Central memory CD8-positive, alpha-beta T cell (primary cell): ENCODE results near the gene NCAM1.
"Not testable (repeated sequence)": the region's sequence is repeated elsewhere in the genome, so short reads cannot be mapped to it uniquely, and the experiment has no call there.

ENCODE experiments used
- ATAC-seq: fragments of 150-1000 bp; cut with Tn5 transposase; replicated peaks from 2 replicates; pipeline ENCODE4 v1.10.0; 2022; ENCODE audit warnings: mild to moderate bottlenecking, moderate FRiP score, moderate number of reproducible peaks; ENCODE audit not compliant: poor library complexity, severe bottlenecking; ENCODE audit errors: extremely low read depth
- DNase-seq, 2 donors: peaks; one replicate each; pipeline ENCODE4 v3.0.0; 2021; ENCODE audit warnings: low spot score in 2 of 2
- H3K27ac Mint-ChIP-seq: one replicate; pipeline ENCODE4 v1.8.0; 2022; ENCODE audit warnings: low read depth, mild to moderate bottlenecking, moderate library complexity, mixed read lengths
- H3K27me3 Mint-ChIP-seq: one replicate; pipeline ENCODE4 v1.8.0; 2022; ENCODE audit warnings: mixed read lengths
- H3K36me3 Mint-ChIP-seq: one replicate; pipeline ENCODE4 v1.8.0; 2022; ENCODE audit warnings: mild to moderate bottlenecking, moderate library complexity, mixed read lengths; ENCODE audit not compliant: insufficient read depth
- H3K4me1 Mint-ChIP-seq: one replicate; pipeline ENCODE4 v1.8.0; 2022; ENCODE audit warnings: mixed read lengths
- H3K4me3 Mint-ChIP-seq: one replicate; pipeline ENCODE4 v1.8.0; 2022; ENCODE audit warnings: mild to moderate bottlenecking, moderate library complexity, mixed read lengths
- H3K9me3 Mint-ChIP-seq: one replicate; pipeline ENCODE4 v1.8.0; 2022; ENCODE audit warnings: mixed read lengths

NCAM1 gene

DNA sequence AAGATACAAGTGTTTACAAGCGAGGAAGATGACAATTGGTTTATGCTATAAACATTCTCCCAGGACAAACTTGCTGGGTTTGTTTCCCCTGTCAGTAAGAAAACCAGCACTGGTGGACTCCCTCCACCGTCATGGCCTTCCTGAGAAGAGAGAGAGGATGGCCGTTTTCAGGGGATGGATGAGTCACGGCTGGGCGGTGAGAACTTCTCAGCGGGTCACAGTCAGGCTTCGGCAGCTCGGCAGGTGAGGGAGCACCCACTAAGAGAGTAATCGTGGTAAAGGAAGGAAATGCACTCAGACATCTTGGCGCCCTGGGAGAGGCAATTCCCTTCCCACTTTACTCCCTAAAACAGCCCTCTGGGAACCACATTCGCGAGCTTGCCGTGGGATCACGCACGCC lies 83.9 kb downstream of the NCAM1 start:
- H3K9me3 Mint-ChIP-seq = peaks cover 13% of the 10 kb centered on the region
- DNase-seq = no peak
- no peak overlapping the region for H3K4me3 Mint-ChIP-seq
- H3K27ac Mint-ChIP-seq = no peak overlapping the region
- H3K36me3 Mint-ChIP-seq = no peaks in the 10 kb centered on the region
- ATAC-seq = no peak
- H3K4me1 Mint-ChIP-seq = no peaks in the 10 kb centered on the region
- peaks cover 18% of the 10 kb centered on the region for H3K27me3 Mint-ChIP-seq

DNA sequence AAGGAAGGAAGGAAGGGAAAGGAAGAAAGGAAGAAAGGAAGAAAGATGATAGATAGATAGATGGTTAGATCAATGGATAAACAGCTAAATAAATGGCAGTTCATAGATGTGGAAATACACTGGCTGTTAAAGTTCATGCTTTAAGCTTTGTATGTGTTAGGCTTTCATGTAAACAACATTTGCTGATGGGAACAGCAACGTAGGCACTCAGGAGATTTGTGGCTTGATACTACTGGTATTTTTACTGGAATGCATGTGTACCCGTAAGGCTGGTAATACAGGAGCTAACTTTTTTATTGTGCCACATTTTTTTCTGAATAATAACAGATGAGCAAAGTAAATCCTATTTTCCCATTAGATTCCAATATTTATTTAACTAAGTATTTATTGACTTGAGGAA lies 85.6 kb downstream of the NCAM1 start:
- DNase-seq (no peak), ATAC-seq (no peak)
- Mint-ChIP-seq H3K9me3 (peaks cover 13% of the 10 kb centered on the region), H3K36me3 (no peaks in the 10 kb centered on the region), H3K27ac (no peak overlapping the region), H3K4me1 (no peaks in the 10 kb centered on the region), H3K4me3 (no peak overlapping the region), H3K27me3 (peaks cover 13% of the 10 kb centered on the region)

DNA sequence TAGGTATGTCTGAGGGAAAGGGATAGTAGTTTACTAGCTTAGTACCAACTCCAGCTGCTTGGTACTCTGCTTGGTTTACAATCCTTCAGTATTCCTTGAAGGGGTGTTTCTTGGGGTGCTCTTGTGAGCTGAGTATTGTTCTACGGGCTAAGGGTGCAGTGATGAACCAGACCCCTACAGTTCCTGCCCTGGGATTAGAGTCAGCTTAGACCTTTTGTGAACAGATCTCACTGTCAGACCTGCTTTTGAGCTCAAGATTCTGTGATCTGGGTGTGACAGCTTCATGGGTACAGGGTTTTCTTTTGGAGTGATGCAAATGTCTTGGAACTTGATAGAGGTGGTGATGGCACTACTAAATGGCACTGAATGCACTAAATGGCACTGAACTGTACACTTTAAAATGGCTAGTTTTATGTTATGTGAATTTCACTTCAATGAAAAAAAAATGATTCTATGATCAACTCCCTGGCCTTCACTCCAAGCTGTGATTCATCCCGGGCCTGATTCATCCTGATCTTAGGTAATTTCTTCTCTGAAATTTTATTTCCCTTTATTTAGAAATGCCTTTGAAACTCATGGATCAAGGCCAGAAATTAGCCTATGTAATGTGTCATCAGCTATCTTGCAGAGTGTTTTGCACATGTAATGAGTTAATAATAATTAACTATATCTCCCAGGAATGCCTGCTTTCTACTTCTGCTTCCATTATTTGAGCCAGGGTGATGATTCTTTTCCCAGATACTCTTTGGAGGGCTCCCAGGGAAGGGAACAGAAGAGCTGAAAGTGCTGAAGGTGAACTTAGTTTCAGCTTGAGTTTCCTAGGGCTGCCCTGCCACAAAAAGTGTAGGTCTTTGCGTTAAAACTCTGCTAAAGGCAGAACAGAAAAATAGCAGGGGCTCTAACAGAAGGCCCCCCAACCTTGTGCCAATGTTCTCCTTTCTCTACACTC lies 87.9 kb downstream of the NCAM1 start:
- Mint-ChIP-seq H3K9me3 (peaks cover 6% of the 10 kb centered on the region), H3K27me3 (no peaks in the 10 kb centered on the region), H3K4me1 (no peaks in the 10 kb centered on the region), H3K36me3 (no peaks in the 10 kb centered on the region), H3K27ac (no peak overlapping the region), H3K4me3 (no peak overlapping the region)
- ATAC-seq = no peak
- no peak for DNase-seq

DNA sequence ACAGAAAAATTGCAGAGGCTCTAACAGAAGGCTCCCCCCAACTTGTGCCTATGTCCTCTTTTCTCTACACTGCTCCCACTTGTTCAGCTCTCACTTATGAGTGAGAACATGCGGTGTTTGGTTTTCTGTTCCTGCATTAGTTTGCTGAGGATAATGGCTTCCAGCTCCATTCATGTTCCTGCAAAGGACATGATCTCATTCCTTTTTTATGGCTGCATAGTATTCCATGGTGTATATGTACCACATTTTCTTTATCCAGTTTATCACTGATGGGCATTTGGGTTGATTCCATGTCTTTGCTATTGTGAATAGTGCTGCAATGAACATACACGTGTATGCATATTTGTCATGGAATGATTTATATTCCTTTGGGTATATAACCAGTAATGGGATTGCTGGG lies 91.8 kb downstream of the NCAM1 start:
- not testable (repeated sequence) for DNase-seq, ATAC-seq, H3K9me3 Mint-ChIP-seq, H3K4me1 Mint-ChIP-seq, H3K36me3 Mint-ChIP-seq, H3K4me3 Mint-ChIP-seq, H3K27ac Mint-ChIP-seq, H3K27me3 Mint-ChIP-seq

DNA sequence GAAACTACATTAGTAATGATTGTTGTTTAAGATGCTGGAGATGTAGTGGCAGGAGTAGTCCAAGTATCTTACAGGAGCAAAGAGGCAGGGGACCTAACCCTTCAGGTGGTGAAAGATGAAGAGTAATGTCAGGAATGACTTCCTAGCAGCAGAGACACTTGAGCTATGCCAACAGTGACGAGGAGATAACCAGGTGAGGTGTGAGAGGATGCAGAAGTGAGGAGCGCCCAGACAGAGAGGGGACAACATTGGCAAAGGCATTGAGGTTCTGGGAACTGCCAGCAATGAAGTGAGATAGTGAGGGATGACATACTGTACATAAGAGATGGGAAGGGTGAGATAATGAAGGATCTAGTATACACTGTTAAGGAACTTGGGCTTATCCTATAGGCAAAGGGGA lies 95.8 kb downstream of the NCAM1 start:
- no peaks in the 10 kb centered on the region for H3K9me3 Mint-ChIP-seq
- H3K4me1 Mint-ChIP-seq = no peaks in the 10 kb centered on the region
- no peak overlapping the region for H3K4me3 Mint-ChIP-seq
- H3K36me3 Mint-ChIP-seq = no peaks in the 10 kb centered on the region
- H3K27me3 Mint-ChIP-seq = no peaks in the 10 kb centered on the region
- ATAC-seq = no peak
- DNase-seq = no peak
- H3K27ac Mint-ChIP-seq = no peak overlapping the region

DNA sequence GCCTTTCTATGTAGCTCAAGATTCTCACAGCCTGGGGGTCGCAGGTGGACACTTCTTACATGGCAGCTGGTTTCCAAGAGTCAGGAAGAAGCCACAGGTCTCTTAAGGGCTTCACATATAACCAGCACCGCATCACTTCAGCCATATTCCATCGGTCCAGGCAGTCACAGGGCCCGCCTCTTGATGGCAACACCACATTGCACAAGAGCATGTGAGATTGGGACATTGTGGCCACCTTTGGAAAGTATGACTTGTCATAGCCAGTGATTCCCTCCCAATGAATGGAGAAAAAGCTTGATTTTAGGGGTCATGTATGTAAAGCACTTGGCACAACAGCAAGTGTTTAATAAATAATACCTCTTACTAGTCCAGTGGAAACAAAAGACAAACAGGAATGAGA lies 98.3 kb downstream of the NCAM1 start:
- Mint-ChIP-seq H3K9me3 (peaks cover 7% of the 10 kb centered on the region), H3K36me3 (no peaks in the 10 kb centered on the region), H3K4me3 (no peak overlapping the region), H3K27me3 (no peaks in the 10 kb centered on the region), H3K4me1 (no peaks in the 10 kb centered on the region), H3K27ac (no peak overlapping the region)
- DNase-seq (no peak), ATAC-seq (no peak)

DNA sequence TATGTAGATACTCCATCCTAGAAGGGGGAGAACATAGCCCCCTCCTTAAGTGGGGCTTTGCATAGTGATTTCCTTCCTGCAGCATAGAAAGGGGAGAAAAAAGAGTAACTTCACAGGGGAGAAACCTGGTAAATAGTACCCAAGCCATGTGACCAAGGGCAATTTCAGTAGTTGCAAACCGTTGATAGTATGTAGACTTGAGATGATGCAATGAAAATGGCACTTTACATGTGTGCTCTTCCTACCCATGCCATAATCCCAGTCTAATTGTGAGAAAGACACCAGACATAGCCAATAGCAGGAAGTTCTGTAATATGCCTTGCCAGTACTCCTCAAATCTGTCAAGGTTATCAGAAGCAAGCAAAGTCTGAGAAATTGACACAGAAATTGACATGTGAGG lies 104.1 kb downstream of the NCAM1 start:
- Mint-ChIP-seq H3K4me3 (no peak overlapping the region), H3K27me3 (no peaks in the 10 kb centered on the region), H3K4me1 (no peaks in the 10 kb centered on the region), H3K9me3 (peaks cover 7% of the 10 kb centered on the region), H3K27ac (no peak overlapping the region), H3K36me3 (no peaks in the 10 kb centered on the region)
- ATAC-seq (no peak), DNase-seq (no peak)

DNA sequence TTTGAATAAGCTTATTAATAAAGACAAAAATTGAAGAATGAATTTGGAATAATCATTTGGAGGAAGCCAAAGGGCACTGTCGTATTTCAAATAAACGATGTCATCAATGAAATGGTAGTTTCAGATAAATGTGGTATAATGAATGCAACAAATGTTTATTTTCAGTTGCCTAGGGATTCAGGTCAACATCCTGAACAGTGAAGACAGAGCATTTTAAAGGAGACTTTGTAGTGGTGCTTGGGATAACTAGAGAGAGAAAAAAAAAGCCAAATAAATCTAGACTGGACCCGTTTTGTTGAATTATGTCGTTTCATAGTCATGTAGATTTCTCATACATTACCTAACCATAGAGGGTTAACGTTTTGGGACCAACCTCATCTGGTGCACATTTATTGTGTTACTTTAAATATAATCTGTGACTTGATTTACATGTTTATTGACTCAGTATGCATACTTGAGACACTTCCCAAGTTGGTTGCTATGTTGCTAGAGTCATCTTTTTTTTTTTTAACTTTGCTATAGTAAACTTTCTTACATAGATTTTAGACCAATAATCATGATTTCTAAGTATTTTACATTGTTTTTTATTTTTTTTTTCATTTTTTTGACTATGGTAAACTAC lies 111.1 kb downstream of the NCAM1 start:
- no peak for DNase-seq
- Mint-ChIP-seq H3K4me3 (no peak overlapping the region), H3K36me3 (no peaks in the 10 kb centered on the region)

DNA sequence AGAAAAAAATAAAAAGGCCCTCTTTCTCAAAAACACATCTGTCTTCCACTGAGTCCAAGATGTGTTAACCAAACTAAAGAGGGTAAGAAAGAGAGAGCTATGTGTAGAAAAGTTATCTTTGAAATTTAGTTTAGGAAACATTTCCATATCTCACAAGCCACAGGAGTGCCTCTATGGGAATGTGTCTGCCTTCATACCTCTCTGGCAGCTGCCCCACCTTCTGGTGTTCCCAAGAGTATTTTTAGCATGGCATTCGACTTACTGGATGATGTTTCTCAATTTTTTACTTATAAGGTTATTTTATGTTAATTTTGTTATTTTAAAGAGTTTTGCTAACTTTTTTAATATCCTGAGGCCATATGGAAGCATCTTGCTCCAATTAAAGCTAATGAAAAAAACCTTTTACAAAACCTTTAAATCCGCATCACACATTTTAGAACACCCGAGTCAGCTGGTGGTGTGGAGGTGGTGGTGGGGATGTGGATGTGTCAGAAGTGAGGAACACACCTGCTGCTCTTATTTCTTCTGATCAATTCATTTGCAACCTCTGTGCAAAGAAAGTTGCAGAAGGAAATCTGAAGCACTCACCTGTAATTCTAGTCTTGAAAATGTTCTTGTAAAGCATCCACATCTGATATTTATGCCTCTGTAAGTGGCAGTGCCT lies 112.2 kb downstream of the NCAM1 start:
- ATAC-seq (no peak), DNase-seq (no peak)
- no peak overlapping the region for H3K27ac Mint-ChIP-seq
- no peaks in the 10 kb centered on the region for H3K4me1 Mint-ChIP-seq
- no peaks in the 10 kb centered on the region for H3K27me3 Mint-ChIP-seq
- H3K36me3 Mint-ChIP-seq = no peaks in the 10 kb centered on the region
- no peak overlapping the region for H3K4me3 Mint-ChIP-seq
- H3K9me3 Mint-ChIP-seq = no peaks in the 10 kb centered on the region

More for the DNA sequence above, 111.1 kb downstream of the NCAM1 start:
- H3K27me3 Mint-ChIP-seq = no peaks in the 10 kb centered on the region
- ATAC-seq = no peak
- H3K9me3 Mint-ChIP-seq = no peaks in the 10 kb centered on the region
- no peak overlapping the region for H3K27ac Mint-ChIP-seq
- H3K4me1 Mint-ChIP-seq = no peaks in the 10 kb centered on the region

DNA sequence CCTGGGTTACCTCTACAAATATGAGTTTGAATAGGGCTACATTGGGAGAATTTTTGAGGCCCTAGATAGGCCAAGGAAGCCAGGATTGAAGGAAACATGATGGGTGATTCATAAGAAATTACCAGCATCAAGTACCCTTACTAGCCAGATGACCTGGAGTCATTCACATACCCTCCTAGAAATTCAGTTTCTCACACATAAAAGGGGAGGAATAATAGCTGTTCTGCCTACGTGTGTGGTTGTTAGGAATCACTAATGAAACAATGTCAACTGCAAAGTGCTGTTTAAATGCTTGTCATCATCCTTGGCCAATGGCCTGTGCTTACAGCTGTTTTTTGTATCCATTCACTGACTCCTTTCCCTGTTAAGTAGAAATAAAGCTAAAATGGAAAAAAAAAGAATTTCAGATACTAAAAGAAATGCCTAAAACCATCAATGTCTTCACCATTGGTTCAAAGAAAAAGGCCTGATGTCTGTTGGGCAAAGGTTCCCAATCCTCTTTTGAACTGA lies 114.4 kb downstream of the NCAM1 start:
- no peaks in the 10 kb centered on the region for H3K4me1 Mint-ChIP-seq
- no peak for ATAC-seq
- no peaks in the 10 kb centered on the region for H3K27me3 Mint-ChIP-seq
- H3K9me3 Mint-ChIP-seq = no peaks in the 10 kb centered on the region
- no peaks in the 10 kb centered on the region for H3K36me3 Mint-ChIP-seq
- no peak overlapping the region for H3K27ac Mint-ChIP-seq
- no peak overlapping the region for H3K4me3 Mint-ChIP-seq
- no peak for DNase-seq

DNA sequence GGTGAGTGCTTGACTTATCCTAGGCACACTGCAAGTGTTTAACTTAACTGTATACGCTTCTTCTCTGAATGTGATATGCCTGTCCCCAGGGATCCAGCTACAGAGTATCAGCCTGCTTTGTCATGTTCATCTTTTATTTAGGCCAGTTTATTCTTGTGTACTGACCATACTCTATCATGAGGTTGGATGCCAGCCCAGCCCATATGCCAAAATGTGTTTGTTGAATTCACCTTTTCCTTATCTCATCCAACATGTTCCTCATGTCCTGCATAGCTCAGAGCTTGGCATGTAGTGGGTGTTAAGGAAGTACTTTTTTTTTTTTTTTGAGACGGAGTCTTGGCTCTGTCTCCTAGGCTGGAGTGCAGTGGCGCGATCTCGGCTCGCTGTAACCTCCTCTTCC lies 116.2 kb downstream of the NCAM1 start:
- no peaks in the 10 kb centered on the region for H3K4me1 Mint-ChIP-seq
- no peaks in the 10 kb centered on the region for H3K36me3 Mint-ChIP-seq
- ATAC-seq (no peak), DNase-seq (no peak)
- H3K27me3 Mint-ChIP-seq = no peaks in the 10 kb centered on the region
- no peak overlapping the region for H3K4me3 Mint-ChIP-seq
- no peak overlapping the region for H3K27ac Mint-ChIP-seq
- no peaks in the 10 kb centered on the region for H3K9me3 Mint-ChIP-seq

DNA sequence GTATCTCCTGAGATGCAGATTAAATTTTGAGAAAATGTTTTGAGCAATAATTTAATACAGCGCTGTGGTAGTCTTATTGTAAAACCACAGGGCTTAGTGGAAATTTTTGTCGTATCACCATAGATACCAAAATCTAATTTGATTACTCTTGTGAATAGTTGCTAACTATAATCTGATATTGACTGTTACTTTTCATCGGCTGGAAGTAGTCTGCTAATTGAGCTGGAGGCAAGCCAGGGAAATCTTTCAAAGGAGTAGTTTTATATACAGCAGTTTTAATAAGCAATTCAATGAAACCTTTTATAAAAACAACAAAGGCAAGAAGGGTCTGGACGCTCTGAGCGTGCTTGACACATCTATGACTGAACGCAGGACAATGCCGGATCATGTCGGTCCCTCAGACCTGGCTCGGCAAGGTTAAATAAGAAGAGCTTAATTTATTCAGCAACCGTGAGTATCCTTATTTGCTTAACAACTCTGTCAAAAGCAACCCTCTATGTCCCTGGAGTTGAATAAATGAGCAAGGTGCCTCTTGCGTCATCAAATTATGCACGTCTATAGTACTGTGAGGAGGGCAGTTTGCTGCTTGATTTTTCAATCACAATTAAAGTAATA lies 121.2 kb downstream of the NCAM1 start:
- peaks cover 30% of the 10 kb centered on the region for H3K27me3 Mint-ChIP-seq
- H3K36me3 Mint-ChIP-seq = no peaks in the 10 kb centered on the region
- H3K9me3 Mint-ChIP-seq = peaks cover 5% of the 10 kb centered on the region
- H3K27ac Mint-ChIP-seq = no peak overlapping the region
- H3K4me3 Mint-ChIP-seq = no peak overlapping the region
- no peaks in the 10 kb centered on the region for H3K4me1 Mint-ChIP-seq
- no peak for ATAC-seq
- no peak for DNase-seq
